Left lung (tissue), 10 donors: ENCODE measurements around the gene ZNF276. TPM values are rescaled to one million over a fixed set of nuclear protein-coding genes. Genes with fewer than 3 reads are reported as not detected.

ENCODE experiments used
- ATAC-seq: fragments of 200-7000 bp; cut with Tn5 transposase; one replicate; pipeline ENCODE4 v1.9.1; 2020; ENCODE audit warnings: moderate library complexity
- DNase-seq, 4 donors: peaks; one replicate each; pipeline ENCODE4 v3.0.0-alpha.2; 2013 to 2020
- H3K27ac ChIP-seq, 2 donors: fragments of 200-600 bp; sonication (generic) in 1 of 2; one replicate each; pipeline versions ENCODE4 v1.5.0 to v1.8.0; 2020 to 2021
- H3K27me3 ChIP-seq, 2 donors: fragments of 200-600 bp; sonication (generic) in 1 of 2; one replicate each; pipeline versions ENCODE4 v1.5.0 to v1.8.0; 2020 to 2021
- H3K36me3 ChIP-seq, 2 donors: fragments of 200-600 bp; sonication (generic) in 1 of 2; one replicate each; pipeline versions ENCODE4 v1.5.0 to v1.8.0; 2020 to 2021
- H3K4me1 ChIP-seq, 2 donors: fragments of 200-600 bp; one replicate each; pipeline ENCODE4 v1.8.0; 2021
- H3K4me3 ChIP-seq, 2 donors: fragments of 200-600 bp; sonication (generic) in 1 of 2; one replicate each; pipeline versions ENCODE4 v1.5.0 to v1.8.0; 2020 to 2021; ENCODE audit warnings: mild to moderate bottlenecking in 1 of 2
- H3K9me3 ChIP-seq, 2 donors: fragments of 200-600 bp; sonication (generic) in 1 of 2; one replicate each; pipeline versions ENCODE4 v1.5.0 to v1.8.0; 2020 to 2021
- intact Hi-C, 2 donors: fragments of 100-400 bp; cut with DNase I; formaldehyde crosslinking; loops; one replicate each; pipeline versions ENCODE4 v1.11.2 to v1.14.2; 2022
- polyA plus RNA-seq, 6 donors: library from polyadenylated mRNA; unstranded; fragments of 120-200 nt; gene quantifications; one replicate each; pipeline ENCODE4 v1.2.1, GENCODE V29; 2013; ENCODE audit not compliant: insufficient read length in 6 of 6
- total RNA-seq, 2 donors: library from RNA; stranded (reverse); fragmentation: NEBNext Ultra II Directional; extraction: Animal tissue kit (Norgen Biotek cat#: 25700); gene quantifications; one replicate each; pipeline ENCODE4 v1.2.1, GENCODE V29; 2021
- TF ChIP-seq, protein P1 (sequence below), 2 donors: fragments of 200-600 bp; sonication (generic) in 1 of 2; IDR thresholded peaks; one replicate each; pipeline versions ENCODE4 v1.5.0 to v1.8.0; 2021; ENCODE audit warnings: antibody characterized with exemption in 2 of 2
- donor health status: DM: no; HTN: yes; CAD: no.
- donor health status: DM: no; HTN: no; CAD: no.

ZNF276 gene
- total and polyA plus RNA-seq, 8 donors = 22.1 to 45.2 (median 32.7) TPM

DNA sequence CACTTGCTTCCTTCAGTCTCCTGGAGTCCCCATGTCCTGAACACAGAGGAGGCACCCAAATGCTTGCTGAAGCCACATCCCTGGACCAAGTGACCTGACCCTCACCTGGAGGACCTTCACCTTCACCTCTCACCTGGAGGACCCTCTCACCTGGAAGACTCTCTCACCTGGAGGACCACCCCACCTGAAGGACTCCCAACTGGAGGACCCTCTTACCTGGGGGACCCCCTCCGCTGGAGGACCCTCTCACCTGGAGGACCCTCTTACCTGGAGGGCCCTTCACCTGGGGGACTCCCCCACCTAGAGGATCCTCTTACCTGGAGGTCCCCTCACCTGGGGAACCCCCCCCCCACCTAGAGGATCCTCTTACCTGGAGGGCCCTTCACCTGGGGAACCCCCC lies 35.4 kb upstream of the ZNF276 start:
- H3K9me3 ChIP-seq = no peaks in the 10 kb centered on the region
- peaks cover 0 to 17% of the 10 kb centered on the region in 2 donors for H3K36me3 ChIP-seq
- no peaks in the 10 kb centered on the region for H3K27me3 ChIP-seq
- TF ChIP-seq, protein P1, sequence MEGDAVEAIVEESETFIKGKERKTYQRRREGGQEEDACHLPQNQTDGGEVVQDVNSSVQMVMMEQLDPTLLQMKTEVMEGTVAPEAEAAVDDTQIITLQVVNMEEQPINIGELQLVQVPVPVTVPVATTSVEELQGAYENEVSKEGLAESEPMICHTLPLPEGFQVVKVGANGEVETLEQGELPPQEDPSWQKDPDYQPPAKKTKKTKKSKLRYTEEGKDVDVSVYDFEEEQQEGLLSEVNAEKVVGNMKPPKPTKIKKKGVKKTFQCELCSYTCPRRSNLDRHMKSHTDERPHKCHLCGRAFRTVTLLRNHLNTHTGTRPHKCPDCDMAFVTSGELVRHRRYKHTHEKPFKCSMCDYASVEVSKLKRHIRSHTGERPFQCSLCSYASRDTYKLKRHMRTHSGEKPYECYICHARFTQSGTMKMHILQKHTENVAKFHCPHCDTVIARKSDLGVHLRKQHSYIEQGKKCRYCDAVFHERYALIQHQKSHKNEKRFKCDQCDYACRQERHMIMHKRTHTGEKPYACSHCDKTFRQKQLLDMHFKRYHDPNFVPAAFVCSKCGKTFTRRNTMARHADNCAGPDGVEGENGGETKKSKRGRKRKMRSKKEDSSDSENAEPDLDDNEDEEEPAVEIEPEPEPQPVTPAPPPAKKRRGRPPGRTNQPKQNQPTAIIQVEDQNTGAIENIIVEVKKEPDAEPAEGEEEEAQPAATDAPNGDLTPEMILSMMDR (IDR thresholded peaks at IDR 0.05) = no peak
- peaks cover 8 to 13% of the 10 kb centered on the region in 2 donors for H3K4me1 ChIP-seq
- no peak for ATAC-seq
- DNase-seq = peak in 1 of 4 donors; percentile 32
- no peak overlapping the region for H3K4me3 ChIP-seq
- H3K27ac ChIP-seq = no peak overlapping the region
- intact Hi-C loops = loop anchor here in 1 of 2 donors (10.0 kb wide), 1 partner anchor 59 kb away; no protein-coding TSS in a partner anchor

DNA sequence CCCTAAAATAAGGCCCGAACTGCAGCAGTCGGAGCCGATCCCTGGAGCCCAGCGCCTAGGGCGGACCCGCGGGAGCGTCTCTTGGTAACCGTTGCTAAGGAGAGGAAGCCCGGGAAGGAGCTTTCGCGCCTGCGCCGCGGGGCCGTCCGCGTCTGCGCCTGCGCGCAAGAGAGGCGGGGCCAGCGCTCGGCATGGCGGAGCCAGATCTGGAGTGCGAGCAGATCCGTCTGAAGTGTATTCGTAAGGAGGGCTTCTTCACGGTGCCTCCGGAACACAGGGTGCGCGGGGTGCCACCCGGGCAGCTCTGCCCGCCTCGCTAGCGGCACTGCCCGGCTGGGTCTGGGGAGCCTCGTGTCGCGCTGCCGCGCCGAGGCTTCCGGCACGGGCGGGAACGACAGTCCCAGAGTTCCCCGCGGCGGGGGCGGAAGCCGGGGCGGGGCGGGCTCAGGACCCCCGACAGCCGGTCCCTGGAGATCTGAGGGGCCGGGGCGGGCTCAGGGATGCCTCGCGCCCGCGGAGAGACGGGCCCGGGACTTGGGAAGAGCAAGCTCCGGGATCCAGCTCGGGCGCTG lies 34.7 kb upstream of the ZNF276 start, which contains the start of gene CDK10:
TSS of gene CDK10 (plus strand) at position 170 of the 572 bp plus-strand sequence. CDS start at position 192, 22 bp downstream.
- no peaks in the 10 kb centered on the region for H3K27me3 ChIP-seq
- H3K4me3 ChIP-seq = peak within 1 kb of the TSS; percentile 71 to 97
- peak; percentile 89 to 97 (median 95) for DNase-seq
- H3K9me3 ChIP-seq = no peaks in the 10 kb centered on the region
- peak within 1 kb of the TSS; percentile 80 to 82 for H3K27ac ChIP-seq
- peaks cover 8 to 13% of the 10 kb centered on the region in 2 donors for H3K4me1 ChIP-seq
- TF ChIP-seq, protein P1 (IDR thresholded peaks at IDR 0.05) = no peak
- ATAC-seq = peak; percentile 92
- peaks cover 0 to 24% of the 10 kb centered on the region in 2 donors for H3K36me3 ChIP-seq
- intact Hi-C loops = loop anchor here in 1 of 2 donors (10.0 kb wide), 1 partner anchor 58 kb away; no protein-coding TSS in a partner anchor

DNA sequence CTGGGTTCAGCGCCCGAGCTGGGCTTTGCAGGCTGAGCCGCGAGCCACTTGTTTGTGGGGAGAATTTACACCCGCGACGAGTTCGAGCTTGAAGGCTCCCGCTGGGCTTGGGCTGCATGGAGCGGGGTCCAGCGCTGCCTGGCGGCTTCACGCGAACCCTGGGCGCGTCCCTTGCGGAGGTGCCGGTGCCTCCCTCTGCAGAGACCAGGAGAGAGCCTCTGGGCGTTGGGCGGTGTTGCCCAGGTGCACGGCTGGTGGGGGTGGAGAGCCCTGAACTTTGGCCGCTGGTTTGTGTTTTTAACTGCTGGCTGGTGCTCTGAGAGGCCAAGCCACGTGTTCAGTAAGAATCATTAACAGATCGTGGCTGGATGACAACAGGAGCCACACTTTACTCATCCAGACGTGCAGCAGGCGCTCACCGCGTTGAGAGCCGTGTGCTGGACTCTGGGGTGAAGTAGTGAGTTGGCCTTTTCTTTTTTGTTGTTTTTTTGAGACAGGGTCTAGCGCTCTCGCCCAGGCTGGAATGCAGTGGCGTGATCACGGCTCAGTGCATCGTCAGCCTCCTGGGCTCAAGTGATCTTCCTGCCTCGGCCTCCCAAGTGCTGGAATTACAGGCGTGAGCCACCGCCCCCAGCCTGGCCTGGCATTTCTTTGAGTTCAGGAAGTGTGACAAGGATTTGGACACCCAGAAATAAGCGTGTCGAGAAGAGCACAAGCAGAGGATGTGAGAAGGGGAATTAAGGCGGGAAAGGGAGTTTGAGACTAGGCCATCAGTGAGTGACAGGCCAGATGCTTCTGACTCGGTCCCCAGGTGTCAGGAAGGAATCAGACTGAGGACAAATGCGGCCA lies 34.0 kb upstream of the ZNF276 start:
- TF ChIP-seq, protein P1 (IDR thresholded peaks at IDR 0.05) = no peak
- Histone ChIP-seq H3K36me3 (peaks cover 0 to 31% of the 10 kb centered on the region in 2 donors), H3K4me1 (peaks cover 8 to 13% of the 10 kb centered on the region in 2 donors), H3K9me3 (no peaks in the 10 kb centered on the region), H3K27me3 (no peaks in the 10 kb centered on the region), H3K27ac (peak overlapping the region; percentile 80 to 82), H3K4me3 (peak overlapping the region; percentile 71 to 97)
- intact Hi-C loops = loop anchor here in 1 of 2 donors (10.0 kb wide), 1 partner anchor 57 kb away; no protein-coding TSS in a partner anchor
- peak; percentile 66 for ATAC-seq
- DNase-seq = peak in 2 of 4 donors; percentile 33 to 58

DNA sequence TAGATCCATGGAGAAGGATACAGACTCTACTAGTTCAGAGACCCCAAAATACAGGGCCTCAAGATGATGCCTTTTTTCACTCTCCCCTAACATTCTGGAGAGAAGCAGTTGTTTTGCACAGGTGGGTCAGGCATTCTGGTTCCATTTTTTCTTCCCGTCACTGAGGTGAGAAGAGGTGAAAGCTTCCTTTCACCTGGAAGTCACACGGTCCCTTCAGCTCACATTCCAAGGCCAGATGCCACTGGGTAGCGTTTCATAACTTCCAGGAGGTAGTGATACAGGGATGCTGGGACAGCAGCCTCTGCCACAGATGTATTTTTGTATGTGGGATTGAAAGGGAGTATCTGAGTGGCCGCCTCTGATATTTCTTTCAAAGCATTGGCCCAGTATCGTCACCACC lies 32.9 kb upstream of the ZNF276 start:
- H3K27me3 ChIP-seq = no peaks in the 10 kb centered on the region
- TF ChIP-seq, protein P1 (IDR thresholded peaks at IDR 0.05) = no peak
- H3K4me3 ChIP-seq = no peak overlapping the region
- ATAC-seq (no peak), DNase-seq (no peak)
- H3K36me3 ChIP-seq = peaks cover 0 to 42% of the 10 kb centered on the region in 2 donors
- no peaks in the 10 kb centered on the region for H3K9me3 ChIP-seq
- H3K4me1 ChIP-seq = peaks cover 8 to 13% of the 10 kb centered on the region in 2 donors
- intact Hi-C loops = loop anchor here in 1 of 2 donors (10.0 kb wide), 1 partner anchor 56 kb away; no protein-coding TSS in a partner anchor
- H3K27ac ChIP-seq = no peak overlapping the region
